Keratinocyte (primary cell): Measurements from ENCODE around the gene AHCYL2.

ENCODE experiments used
- CTCF ChIP-seq, 3 experiments: IDR thresholded peaks in 1 of 3; conservative IDR thresholded peaks in 1 of 3; optimal IDR thresholded peaks in 1 of 3; 2 replicates in 2 of 3; 3 replicates in 1 of 3; pipeline versions ENCODE3 to v1.5.1; 2011; ENCODE audit warnings: low read length in 3 of 3, mild to moderate bottlenecking in 3 of 3, moderate library complexity in 2 of 3, control low read depth in 1 of 3, inconsistent platforms in 1 of 3; ENCODE audit not compliant: insufficient read depth in 2 of 3; ENCODE audit errors: extremely low read depth in 1 of 3
- EZH2 ChIP-seq: IDR thresholded peaks from one replicate; pipeline ENCODE4 v1.6.1; 2012; ENCODE audit warnings: inconsistent platforms, mild to moderate bottlenecking, low read length, moderate library complexity

GRCh38 chr7:129277629-129278028 lies 52.8 kb downstream of the AHCYL2 start:
- TF ChIP-seq CTCF (optimal IDR thresholded peaks at IDR 0.05 in 1 of 3, IDR thresholded peaks at IDR 0.05 in 1 of 3, conservative IDR thresholded peaks at IDR 0.05 in 1 of 3; ENCODE audit: extremely low read depth in 1 of 3, insufficient read depth in 2 of 3, low read length in 3 of 3) (no peak), EZH2 (no peak)
